ENCODE results near the gene ZDHHC7.

DNA sequence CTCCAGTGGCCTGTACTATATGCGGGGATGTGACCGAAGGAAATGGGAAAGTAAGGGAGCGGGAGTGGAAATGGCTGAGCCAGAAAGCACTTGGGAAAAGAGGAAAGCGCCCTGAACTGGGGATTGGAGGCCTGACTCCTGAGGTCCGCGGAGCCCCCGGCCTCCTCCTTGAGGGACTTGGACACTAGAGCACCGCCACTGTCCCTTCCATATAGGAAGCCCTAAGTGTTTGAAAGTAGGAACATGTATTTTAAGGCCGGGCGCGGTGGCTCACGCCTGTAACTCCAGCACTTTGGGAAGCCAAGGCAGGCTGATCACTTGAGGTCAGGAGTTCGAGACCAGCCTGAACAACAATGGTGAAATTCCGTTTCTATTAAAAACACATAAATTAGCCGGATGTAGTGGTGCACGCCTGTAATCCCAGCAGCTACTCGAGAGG lies 530 bp upstream of the ZDHHC7 start:
- TF ChIP-seq, protein P1, sequence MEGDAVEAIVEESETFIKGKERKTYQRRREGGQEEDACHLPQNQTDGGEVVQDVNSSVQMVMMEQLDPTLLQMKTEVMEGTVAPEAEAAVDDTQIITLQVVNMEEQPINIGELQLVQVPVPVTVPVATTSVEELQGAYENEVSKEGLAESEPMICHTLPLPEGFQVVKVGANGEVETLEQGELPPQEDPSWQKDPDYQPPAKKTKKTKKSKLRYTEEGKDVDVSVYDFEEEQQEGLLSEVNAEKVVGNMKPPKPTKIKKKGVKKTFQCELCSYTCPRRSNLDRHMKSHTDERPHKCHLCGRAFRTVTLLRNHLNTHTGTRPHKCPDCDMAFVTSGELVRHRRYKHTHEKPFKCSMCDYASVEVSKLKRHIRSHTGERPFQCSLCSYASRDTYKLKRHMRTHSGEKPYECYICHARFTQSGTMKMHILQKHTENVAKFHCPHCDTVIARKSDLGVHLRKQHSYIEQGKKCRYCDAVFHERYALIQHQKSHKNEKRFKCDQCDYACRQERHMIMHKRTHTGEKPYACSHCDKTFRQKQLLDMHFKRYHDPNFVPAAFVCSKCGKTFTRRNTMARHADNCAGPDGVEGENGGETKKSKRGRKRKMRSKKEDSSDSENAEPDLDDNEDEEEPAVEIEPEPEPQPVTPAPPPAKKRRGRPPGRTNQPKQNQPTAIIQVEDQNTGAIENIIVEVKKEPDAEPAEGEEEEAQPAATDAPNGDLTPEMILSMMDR (IDR thresholded peaks at IDR 0.05) = no peak
- TF ChIP-seq ZFX (IDR thresholded peaks at IDR 0.05; ENCODE audit: borderline replicate concordance) = no peak
